A673 (cell line): Measurements from ENCODE around the gene FTO. TPM values are rescaled to one million over a fixed set of nuclear protein-coding genes. Genes with fewer than 3 reads are reported as not detected.

ENCODE experiments used
- BruUV-seq: library from RNA; stranded (reverse); fragments of 400-500 nt; replicated peaks from 2 replicates; lab custom pipeline; 2021; lab: Mats Ljungman, UMichigan
- CTCF ChIA-PET: fragments of 300-600 bp; sonication (Branson Sonifier 250); formaldehyde crosslinking; loops from one replicate; lab custom pipeline; 2022; ENCODE audit warnings: antibody characterized with exemption; lab: Charles Lee
- POLR2A ChIA-PET: fragments of 300-600 bp; sonication (Branson Sonifier 250); formaldehyde crosslinking; loops from one replicate; lab custom pipeline; 2022; ENCODE audit warnings: antibody characterized with exemption; ENCODE audit not compliant: low non-redundant PET; lab: Charles Lee
- DNase-seq: peaks from one replicate; pipeline ENCODE4 v3.0.0-alpha.2; 2015; ENCODE audit warnings: low spot score
- H3K27ac ChIP-seq: fragments of 200-600 bp; sonication (generic); 2 replicates; pipeline ENCODE4 v1.5.1; 2016; ENCODE audit warnings: mixed run types, low read depth, mild to moderate bottlenecking, mixed read lengths, antibody characterized with exemption, low read length; ENCODE audit not compliant: poor library complexity, severe bottlenecking
- H3K27me3 ChIP-seq: fragments of 200-600 bp; sonication (generic); replicated peaks from 2 replicates; pipeline ENCODE4 v1.6.1; 2017; ENCODE audit warnings: mixed run types, low read depth, mild to moderate bottlenecking, mixed read lengths, antibody characterized with exemption, low read length; ENCODE audit not compliant: insufficient read depth, poor library complexity
- H3K36me3 ChIP-seq: fragments of 200-600 bp; sonication (generic); 2 replicates; pipeline ENCODE4 v1.6.1; 2016; ENCODE audit warnings: mixed run types, mild to moderate bottlenecking, mixed read lengths, antibody characterized with exemption, low read length; ENCODE audit not compliant: insufficient read depth, poor library complexity, severe bottlenecking
- H3K4me1 ChIP-seq: fragments of 200-600 bp; sonication (generic); 2 replicates; pipeline ENCODE4 v1.6.1; 2017; ENCODE audit warnings: mixed run types, mild to moderate bottlenecking, mixed read lengths, antibody characterized with exemption, low read length; ENCODE audit not compliant: insufficient read depth, poor library complexity, severe bottlenecking
- H3K4me3 ChIP-seq: fragments of 200-600 bp; sonication (generic); 2 replicates; pipeline ENCODE4 v1.5.1; 2016; ENCODE audit warnings: low read depth, mixed run types, mild to moderate bottlenecking, mixed read lengths, low read length; ENCODE audit not compliant: poor library complexity, severe bottlenecking
- H3K9me3 ChIP-seq: fragments of 200-600 bp; sonication (generic); 2 replicates; pipeline ENCODE4 v1.6.1; 2016; ENCODE audit warnings: mixed run types, low read depth, mild to moderate bottlenecking, mixed read lengths, antibody characterized with exemption, low read length; ENCODE audit not compliant: poor library complexity, severe bottlenecking
- EZH2 ChIP-seq: fragments of 200-600 bp; sonication (generic); IDR thresholded peaks from 2 replicates; pipeline ENCODE4 v1.6.1; 2017; ENCODE audit warnings: borderline replicate concordance, low read depth, mild to moderate bottlenecking, mixed read lengths, antibody characterized with exemption, low read length; ENCODE audit not compliant: poor library complexity, severe bottlenecking
- intact Hi-C: fragments of 100-400 bp; cut with micrococcal nuclease; formaldehyde crosslinking; loops from one replicate; pipeline ENCODE4 v1.10.0; 2022; ENCODE audit not compliant: unreplicated experiment
- total RNA-seq: library from RNA; stranded (reverse); gene quantifications from 2 replicates; pipeline ENCODE4 v1.2.3, GENCODE V29; 2021
- TF ChIP-seq, protein P1 (sequence below): fragments of 300-800, 200-600 bp; sonication (generic); conservative IDR thresholded peaks from 2 replicates; pipeline ENCODE4 v1.5.1; 2017; ENCODE audit warnings: low read depth, mild to moderate bottlenecking, antibody characterized with exemption, low read length, moderate library complexity, mixed read lengths

The FTO gene
- total RNA-seq, 1 experiment from 2014 or later: 73.4 TPM

DNA sequence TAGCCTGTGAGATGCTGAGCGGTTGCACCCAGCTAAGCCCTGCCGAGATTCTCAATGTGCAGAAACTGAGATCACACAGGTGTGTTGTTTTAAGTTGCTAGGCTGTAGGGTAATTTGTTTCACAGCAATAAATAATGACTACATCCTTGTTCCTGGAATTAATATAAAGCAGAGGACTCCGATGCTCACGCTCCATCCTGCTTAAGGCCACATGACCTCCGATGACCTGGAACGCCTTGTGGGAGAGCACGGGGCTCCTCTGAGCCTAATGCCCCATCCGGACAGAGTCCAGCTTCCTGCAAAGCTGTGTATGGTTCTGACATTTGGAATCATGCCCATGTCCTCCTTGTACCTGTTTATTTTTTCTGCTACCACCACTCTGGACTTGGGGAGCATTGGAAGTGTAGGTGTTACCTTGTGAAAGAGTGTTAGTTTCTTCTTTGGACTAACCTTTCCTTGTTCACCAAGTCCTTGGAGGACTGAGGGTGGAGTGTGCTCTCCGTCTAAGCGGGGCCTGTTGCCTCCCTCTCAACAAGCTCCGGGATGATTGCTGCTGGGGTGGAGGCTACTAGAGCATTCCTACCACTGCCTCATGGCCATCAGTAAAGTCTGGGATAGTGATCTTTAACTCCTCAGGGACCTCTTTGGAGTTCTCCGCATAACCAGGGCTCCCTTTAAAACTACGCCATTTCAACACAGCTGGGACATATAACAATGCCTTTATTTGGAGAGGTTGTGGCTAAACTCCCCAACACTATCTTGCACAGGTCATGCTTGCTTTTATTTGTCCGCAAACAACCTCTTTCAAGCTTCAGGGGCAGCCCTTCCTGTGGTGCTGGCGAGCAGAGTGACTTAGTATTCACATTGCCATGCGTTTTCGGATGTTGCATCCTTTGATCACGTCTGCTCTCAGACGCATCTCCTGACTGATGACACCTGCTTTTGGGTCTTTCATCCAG, 457.3 kb downstream of the FTO start:
- no peak for DNase-seq
- no peaks in the 10 kb centered on the region for H3K36me3 ChIP-seq
- no peaks in the 10 kb centered on the region for H3K27me3 ChIP-seq
- H3K4me1 ChIP-seq: no peaks in the 10 kb centered on the region
- ChIA-PET CTCF (no interaction called here), POLR2A (interaction anchor here (0.6 kb wide), 1 partner anchor 206 kb away, joined by 4 read pairs; no protein-coding TSS in a partner anchor)
- TF ChIP-seq EZH2: no peak
- TF ChIP-seq, protein P1, sequence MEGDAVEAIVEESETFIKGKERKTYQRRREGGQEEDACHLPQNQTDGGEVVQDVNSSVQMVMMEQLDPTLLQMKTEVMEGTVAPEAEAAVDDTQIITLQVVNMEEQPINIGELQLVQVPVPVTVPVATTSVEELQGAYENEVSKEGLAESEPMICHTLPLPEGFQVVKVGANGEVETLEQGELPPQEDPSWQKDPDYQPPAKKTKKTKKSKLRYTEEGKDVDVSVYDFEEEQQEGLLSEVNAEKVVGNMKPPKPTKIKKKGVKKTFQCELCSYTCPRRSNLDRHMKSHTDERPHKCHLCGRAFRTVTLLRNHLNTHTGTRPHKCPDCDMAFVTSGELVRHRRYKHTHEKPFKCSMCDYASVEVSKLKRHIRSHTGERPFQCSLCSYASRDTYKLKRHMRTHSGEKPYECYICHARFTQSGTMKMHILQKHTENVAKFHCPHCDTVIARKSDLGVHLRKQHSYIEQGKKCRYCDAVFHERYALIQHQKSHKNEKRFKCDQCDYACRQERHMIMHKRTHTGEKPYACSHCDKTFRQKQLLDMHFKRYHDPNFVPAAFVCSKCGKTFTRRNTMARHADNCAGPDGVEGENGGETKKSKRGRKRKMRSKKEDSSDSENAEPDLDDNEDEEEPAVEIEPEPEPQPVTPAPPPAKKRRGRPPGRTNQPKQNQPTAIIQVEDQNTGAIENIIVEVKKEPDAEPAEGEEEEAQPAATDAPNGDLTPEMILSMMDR: no peak
- intact Hi-C loops: no loop called here
- H3K27ac ChIP-seq: no peak overlapping the region
- no peaks in the 10 kb centered on the region for H3K9me3 ChIP-seq
- no peak overlapping the region for H3K4me3 ChIP-seq
- BruUV-seq: no TSS peak

DNA sequence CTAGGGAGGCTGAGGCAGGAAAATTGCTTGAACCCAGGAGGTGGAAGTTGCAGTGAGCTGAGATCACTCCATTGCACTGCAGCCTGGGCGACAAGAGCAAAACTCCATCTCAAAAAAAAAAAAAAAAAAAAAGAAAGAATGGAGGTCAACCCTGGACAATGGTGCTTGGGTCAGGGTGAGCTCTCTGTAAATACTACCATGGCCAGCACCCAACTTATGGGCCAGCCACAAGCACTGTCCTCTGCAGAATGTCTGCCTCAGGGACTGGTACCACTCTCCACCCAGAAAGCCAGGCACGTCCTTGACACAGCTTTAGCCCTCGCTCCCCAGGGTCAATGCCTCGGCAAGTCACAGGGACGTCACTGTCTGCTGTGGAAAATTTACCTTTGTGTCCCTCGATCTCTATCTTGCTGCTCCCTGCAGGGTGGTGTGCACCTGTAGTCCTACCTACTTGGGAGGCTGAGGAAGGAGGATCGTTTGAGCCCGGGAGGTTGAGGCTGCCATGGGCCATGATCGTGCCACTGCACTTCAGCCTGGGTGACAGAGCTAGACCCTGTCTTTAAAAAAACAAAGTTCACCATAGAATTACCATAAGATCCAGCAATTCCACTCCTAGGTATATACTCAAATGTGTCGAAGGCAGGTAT, 459.4 kb downstream of the FTO start:
- Histone ChIP-seq H3K27ac (no peak overlapping the region), H3K4me3 (no peak overlapping the region), H3K9me3 (no peaks in the 10 kb centered on the region), H3K36me3 (no peaks in the 10 kb centered on the region), H3K27me3 (no peaks in the 10 kb centered on the region), H3K4me1 (no peaks in the 10 kb centered on the region)
- ChIA-PET POLR2A (no interaction called here), CTCF (no interaction called here)
- BruUV-seq: no TSS peak
- intact Hi-C loops: no loop called here
- no peak for DNase-seq
- no peak for TF ChIP-seq EZH2
- TF ChIP-seq, protein P1: no peak

DNA sequence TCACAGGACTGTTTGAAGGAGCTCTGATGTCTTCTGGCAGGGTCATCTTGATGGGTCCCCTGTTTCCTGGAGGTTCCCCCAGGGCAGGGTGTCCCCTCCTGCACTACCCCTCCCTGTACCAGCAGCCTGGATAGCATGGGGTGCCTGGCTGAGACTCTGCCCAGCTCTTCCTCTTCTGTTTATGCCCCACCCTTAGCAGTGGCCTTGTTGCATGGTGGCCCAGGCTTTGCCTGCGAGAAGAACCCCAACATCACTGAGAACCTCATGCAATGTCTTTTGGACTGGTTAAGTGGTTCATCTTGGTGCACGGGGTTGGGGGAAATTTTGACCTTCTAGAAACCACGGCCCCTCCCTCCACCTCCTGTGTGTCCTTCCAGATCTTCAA, 460.8 kb downstream of the FTO start:
- no peaks in the 10 kb centered on the region for H3K4me1 ChIP-seq
- no peaks in the 10 kb centered on the region for H3K27me3 ChIP-seq
- CTCF ChIA-PET: interaction anchor here (1.0 kb wide), 1 partner anchor 615 kb away, joined by 6 read pairs; no protein-coding TSS in a partner anchor
- H3K36me3 ChIP-seq: no peaks in the 10 kb centered on the region
- no peak overlapping the region for H3K27ac ChIP-seq
- TF ChIP-seq, protein P1: no peak
- TF ChIP-seq EZH2: no peak
- no peaks in the 10 kb centered on the region for H3K9me3 ChIP-seq
- H3K4me3 ChIP-seq: no peak overlapping the region
- no TSS peak for BruUV-seq
- intact Hi-C loops: no loop called here
- DNase-seq: no peak
- POLR2A ChIA-PET: no interaction called here
